SU-DHL-6 (cell line): ENCODE data around the gene GLMP.

Experiments used
- CTCF ChIP-seq: fragments of 200-600 bp; sonication (generic); IDR thresholded peaks from one replicate; pipeline ENCODE4 v1.5.1; 2017; ENCODE audit warnings: antibody characterized with exemption, mild to moderate bottlenecking, low read length, moderate library complexity; ENCODE audit not compliant: insufficient read depth, poor library complexity, severe bottlenecking
- EZH2phosphoT487 ChIP-seq: fragments of 200-600 bp; sonication (generic), shearing (Covaris generic); conservative IDR thresholded peaks from 2 replicates; pipeline ENCODE4 v1.6.1; 2018; ENCODE audit warnings: mild to moderate bottlenecking, antibody characterized with exemption, low read length, moderate library complexity, mixed read lengths

DNA sequence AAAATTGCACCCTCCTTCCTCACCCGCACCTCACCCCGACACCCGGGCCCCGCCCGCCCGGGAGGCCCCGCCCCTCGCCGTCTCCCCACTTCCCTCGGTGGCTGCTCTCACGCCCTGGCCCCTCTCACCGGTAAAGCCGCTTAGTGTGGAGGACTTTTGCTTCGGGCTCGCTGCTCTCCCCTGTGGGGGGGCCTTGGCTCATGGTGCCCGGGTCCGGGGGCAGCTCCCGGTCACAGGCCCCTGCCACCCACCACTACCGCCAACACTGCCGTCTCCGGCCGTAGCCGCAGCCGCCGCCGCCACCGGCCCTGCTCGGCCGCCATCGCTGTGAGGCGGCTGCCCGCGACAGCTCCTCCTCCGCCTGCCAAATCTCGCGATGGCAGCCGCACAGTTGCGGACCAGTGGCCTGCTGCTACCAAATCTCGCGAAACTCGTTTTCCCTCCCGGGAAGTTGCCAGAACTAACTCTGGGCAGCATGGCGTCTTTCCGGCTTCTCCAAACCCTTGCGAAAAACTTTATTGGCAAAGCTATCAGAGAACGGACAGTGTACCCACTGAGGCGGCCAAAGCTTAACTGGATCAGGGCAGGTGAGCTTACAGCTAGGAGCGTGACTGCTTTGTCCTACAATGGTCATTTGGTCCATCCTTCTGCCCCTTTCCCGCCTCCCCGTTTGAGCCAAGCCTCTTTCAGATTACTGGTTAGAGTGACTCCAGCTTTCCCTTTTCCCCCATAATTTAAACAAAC lies 12.8 kb downstream of the GLMP start, which contains the start of gene SMG5:
- TF ChIP-seq CTCF (no peak), EZH2phosphoT487 (no peak)
